Measurements from ENCODE around the gene PIAS4.

Gene PIAS4

DNA sequence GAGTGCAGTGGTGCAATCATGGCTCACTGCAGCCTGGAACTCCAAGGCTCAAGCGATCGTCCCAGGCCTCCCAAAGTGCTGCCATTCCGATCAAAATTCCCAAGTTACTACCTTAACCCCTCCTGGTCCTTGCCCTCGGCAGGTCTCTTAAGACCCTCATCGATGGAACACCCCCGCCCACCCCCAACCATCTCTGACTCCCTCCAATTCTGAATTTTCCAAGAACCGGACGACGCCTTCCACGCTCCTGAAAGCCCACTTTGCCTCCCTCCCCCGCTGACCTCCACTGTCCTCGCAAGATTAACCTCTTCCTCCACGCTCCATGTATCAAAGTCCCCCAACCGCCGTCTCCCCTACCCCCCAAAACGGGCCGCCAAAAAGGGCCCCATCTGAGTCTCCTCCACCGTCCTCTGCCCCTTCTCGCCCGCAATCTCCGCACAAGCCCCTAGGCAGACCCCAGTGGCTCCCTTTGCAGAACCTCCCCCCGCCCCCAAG, 37.2 kb upstream of the PIAS4 start (continued):
- TF ChIP-seq, protein P1, sequence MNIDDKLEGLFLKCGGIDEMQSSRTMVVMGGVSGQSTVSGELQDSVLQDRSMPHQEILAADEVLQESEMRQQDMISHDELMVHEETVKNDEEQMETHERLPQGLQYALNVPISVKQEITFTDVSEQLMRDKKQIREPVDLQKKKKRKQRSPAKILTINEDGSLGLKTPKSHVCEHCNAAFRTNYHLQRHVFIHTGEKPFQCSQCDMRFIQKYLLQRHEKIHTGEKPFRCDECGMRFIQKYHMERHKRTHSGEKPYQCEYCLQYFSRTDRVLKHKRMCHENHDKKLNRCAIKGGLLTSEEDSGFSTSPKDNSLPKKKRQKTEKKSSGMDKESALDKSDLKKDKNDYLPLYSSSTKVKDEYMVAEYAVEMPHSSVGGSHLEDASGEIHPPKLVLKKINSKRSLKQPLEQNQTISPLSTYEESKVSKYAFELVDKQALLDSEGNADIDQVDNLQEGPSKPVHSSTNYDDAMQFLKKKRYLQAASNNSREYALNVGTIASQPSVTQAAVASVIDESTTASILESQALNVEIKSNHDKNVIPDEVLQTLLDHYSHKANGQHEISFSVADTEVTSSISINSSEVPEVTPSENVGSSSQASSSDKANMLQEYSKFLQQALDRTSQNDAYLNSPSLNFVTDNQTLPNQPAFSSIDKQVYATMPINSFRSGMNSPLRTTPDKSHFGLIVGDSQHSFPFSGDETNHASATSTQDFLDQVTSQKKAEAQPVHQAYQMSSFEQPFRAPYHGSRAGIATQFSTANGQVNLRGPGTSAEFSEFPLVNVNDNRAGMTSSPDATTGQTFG (tag by site-specific recombination; IDR thresholded peaks at IDR 0.05; ENCODE audit: borderline replicate concordance), result no peak
- TF ChIP-seq ZNF184 (tag by site-specific recombination; IDR thresholded peaks at IDR 0.05) (no peak), ZNF404 (tag by site-specific recombination; IDR thresholded peaks at IDR 0.05) (no peak), ZNF239 (tag by site-specific recombination; IDR thresholded peaks at IDR 0.05) (no peak), ZNF544 (tag by site-specific recombination; IDR thresholded peaks at IDR 0.05) (no peak), KLF16 (tag by site-specific recombination; IDR thresholded peaks at IDR 0.05) (no peak), ZNF791 (tag by site-specific recombination; IDR thresholded peaks at IDR 0.05) (no peak), KLF7 (tag by site-specific recombination; IDR thresholded peaks at IDR 0.05; ENCODE audit: borderline replicate concordance) (no peak), ZNF391 (tag by site-specific recombination; IDR thresholded peaks at IDR 0.05; ENCODE audit: borderline replicate concordance, low read depth) (no peak)
- TF ChIP-seq, protein P2, sequence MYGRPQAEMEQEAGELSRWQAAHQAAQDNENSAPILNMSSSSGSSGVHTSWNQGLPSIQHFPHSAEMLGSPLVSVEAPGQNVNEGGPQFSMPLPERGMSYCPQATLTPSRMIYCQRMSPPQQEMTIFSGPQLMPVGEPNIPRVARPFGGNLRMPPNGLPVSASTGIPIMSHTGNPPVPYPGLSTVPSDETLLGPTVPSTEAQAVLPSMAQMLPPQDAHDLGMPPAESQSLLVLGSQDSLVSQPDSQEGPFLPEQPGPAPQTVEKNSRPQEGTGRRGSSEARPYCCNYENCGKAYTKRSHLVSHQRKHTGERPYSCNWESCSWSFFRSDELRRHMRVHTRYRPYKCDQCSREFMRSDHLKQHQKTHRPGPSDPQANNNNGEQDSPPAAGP (tag by site-specific recombination; IDR thresholded peaks at IDR 0.05), result no peak
- TF ChIP-seq, protein P3, sequence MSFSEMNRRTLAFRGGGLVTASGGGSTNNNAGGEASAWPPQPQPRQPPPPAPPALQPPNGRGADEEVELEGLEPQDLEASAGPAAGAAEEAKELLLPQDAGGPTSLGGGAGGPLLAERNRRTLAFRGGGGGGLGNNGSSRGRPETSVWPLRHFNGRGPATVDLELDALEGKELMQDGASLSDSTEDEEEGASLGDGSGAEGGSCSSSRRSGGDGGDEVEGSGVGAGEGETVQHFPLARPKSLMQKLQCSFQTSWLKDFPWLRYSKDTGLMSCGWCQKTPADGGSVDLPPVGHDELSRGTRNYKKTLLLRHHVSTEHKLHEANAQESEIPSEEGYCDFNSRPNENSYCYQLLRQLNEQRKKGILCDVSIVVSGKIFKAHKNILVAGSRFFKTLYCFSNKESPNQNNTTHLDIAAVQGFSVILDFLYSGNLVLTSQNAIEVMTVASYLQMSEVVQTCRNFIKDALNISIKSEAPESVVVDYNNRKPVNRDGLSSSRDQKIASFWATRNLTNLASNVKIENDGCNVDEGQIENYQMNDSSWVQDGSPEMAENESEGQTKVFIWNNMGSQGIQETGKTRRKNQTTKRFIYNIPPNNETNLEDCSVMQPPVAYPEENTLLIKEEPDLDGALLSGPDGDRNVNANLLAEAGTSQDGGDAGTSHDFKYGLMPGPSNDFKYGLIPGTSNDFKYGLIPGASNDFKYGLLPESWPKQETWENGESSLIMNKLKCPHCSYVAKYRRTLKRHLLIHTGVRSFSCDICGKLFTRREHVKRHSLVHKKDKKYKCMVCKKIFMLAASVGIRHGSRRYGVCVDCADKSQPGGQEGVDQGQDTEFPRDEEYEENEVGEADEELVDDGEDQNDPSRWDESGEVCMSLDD (tag by site-specific recombination; IDR thresholded peaks at IDR 0.05), result 0 out of 2 replicates have a peak, but pooled peaks have one; percentile 29
- TF ChIP-seq, protein P4, sequence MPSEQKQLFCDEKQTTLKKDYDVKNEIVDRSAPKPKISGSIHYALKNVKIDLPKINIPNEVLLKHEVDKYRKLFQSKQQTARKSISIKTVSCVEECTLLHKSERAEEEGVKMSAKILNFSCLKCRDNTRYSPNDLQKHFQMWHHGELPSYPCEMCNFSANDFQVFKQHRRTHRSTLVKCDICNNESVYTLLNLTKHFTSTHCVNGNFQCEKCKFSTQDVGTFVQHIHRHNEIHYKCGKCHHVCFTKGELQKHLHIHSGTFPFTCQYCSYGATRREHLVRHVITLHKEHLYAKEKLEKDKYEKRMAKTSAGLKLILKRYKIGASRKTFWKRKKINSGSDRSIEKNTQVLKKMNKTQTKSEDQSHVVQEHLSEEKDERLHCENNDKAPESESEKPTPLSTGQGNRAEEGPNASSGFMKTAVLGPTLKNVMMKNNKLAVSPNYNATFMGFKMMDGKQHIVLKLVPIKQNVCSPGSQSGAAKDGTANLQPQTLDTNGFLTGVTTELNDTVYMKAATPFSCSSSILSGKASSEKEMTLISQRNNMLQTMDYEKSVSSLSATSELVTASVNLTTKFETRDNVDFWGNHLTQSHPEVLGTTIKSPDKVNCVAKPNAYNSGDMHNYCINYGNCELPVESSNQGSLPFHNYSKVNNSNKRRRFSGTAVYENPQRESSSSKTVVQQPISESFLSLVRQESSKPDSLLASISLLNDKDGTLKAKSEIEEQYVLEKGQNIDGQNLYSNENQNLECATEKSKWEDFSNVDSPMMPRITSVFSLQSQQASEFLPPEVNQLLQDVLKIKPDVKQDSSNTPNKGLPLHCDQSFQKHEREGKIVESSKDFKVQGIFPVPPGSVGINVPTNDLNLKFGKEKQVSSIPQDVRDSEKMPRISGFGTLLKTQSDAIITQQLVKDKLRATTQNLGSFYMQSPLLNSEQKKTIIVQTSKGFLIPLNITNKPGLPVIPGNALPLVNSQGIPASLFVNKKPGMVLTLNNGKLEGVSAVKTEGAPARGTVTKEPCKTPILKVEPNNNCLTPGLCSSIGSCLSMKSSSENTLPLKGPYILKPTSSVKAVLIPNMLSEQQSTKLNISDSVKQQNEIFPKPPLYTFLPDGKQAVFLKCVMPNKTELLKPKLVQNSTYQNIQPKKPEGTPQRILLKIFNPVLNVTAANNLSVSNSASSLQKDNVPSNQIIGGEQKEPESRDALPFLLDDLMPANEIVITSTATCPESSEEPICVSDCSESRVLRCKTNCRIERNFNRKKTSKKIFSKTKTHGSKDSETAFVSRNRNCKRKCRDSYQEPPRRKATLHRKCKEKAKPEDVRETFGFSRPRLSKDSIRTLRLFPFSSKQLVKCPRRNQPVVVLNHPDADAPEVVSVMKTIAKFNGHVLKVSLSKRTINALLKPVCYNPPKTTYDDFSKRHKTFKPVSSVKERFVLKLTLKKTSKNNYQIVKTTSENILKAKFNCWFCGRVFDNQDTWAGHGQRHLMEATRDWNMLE (tag by site-specific recombination; conservative IDR thresholded peaks at IDR 0.05; ENCODE audit: low read depth), result no peak
- TF ChIP-seq, protein P5, sequence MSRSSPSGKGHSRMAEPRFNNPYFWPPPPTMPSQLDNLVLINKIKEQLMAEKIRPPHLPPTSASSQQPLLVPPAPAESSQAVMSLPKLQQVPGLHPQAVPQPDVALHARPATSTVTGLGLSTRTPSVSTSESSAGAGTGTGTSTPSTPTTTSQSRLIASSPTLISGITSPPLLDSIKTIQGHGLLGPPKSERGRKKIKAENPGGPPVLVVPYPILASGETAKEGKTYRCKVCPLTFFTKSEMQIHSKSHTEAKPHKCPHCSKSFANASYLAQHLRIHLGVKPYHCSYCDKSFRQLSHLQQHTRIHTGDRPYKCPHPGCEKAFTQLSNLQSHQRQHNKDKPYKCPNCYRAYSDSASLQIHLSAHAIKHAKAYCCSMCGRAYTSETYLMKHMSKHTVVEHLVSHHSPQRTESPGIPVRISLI (tag by site-specific recombination; IDR thresholded peaks at IDR 0.05), result no peak
- TF ChIP-seq, protein P6, sequence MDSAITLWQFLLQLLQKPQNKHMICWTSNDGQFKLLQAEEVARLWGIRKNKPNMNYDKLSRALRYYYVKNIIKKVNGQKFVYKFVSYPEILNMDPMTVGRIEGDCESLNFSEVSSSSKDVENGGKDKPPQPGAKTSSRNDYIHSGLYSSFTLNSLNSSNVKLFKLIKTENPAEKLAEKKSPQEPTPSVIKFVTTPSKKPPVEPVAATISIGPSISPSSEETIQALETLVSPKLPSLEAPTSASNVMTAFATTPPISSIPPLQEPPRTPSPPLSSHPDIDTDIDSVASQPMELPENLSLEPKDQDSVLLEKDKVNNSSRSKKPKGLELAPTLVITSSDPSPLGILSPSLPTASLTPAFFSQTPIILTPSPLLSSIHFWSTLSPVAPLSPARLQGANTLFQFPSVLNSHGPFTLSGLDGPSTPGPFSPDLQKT (IDR thresholded peaks at IDR 0.05; ENCODE audit: borderline replicate concordance, low read depth, low read length), result no peak
- TF ChIP-seq, protein P7, sequence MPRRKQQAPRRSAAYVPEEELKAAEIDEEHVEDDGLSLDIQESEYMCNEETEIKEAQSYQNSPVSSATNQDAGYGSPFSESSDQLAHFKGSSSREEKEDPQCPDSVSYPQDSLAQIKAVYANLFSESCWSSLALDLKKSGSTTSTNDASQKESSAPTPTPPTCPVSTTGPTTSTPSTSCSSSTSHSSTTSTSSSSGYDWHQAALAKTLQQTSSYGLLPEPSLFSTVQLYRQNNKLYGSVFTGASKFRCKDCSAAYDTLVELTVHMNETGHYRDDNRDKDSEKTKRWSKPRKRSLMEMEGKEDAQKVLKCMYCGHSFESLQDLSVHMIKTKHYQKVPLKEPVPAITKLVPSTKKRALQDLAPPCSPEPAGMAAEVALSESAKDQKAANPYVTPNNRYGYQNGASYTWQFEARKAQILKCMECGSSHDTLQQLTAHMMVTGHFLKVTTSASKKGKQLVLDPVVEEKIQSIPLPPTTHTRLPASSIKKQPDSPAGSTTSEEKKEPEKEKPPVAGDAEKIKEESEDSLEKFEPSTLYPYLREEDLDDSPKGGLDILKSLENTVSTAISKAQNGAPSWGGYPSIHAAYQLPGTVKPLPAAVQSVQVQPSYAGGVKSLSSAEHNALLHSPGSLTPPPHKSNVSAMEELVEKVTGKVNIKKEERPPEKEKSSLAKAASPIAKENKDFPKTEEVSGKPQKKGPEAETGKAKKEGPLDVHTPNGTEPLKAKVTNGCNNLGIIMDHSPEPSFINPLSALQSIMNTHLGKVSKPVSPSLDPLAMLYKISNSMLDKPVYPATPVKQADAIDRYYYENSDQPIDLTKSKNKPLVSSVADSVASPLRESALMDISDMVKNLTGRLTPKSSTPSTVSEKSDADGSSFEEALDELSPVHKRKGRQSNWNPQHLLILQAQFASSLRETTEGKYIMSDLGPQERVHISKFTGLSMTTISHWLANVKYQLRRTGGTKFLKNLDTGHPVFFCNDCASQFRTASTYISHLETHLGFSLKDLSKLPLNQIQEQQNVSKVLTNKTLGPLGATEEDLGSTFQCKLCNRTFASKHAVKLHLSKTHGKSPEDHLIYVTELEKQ (tag by site-specific recombination; IDR thresholded peaks at IDR 0.05; ENCODE audit: borderline replicate concordance), result no peak
- TF ChIP-seq, protein P8, sequence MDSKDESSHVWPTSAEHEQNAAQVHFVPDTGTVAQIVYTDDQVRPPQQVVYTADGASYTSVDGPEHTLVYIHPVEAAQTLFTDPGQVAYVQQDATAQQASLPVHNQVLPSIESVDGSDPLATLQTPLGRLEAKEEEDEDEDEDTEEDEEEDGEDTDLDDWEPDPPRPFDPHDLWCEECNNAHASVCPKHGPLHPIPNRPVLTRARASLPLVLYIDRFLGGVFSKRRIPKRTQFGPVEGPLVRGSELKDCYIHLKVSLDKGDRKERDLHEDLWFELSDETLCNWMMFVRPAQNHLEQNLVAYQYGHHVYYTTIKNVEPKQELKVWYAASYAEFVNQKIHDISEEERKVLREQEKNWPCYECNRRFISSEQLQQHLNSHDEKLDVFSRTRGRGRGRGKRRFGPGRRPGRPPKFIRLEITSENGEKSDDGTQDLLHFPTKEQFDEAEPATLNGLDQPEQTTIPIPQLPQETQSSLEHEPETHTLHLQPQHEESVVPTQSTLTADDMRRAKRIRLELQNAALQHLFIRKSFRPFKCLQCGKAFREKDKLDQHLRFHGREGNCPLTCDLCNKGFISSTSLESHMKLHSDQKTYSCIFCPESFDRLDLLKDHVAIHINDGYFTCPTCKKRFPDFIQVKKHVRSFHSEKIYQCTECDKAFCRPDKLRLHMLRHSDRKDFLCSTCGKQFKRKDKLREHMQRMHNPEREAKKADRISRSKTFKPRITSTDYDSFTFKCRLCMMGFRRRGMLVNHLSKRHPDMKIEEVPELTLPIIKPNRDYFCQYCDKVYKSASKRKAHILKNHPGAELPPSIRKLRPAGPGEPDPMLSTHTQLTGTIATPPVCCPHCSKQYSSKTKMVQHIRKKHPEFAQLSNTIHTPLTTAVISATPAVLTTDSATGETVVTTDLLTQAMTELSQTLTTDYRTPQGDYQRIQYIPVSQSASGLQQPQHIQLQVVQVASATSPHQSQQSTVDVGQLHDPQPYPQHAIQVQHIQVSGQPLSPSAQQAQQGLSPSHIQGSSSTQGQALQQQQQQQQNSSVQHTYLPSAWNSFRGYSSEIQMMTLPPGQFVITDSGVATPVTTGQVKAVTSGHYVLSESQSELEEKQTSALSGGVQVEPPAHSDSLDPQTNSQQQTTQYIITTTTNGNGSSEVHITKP (tag by site-specific recombination; IDR thresholded peaks at IDR 0.05), result no peak

All from HEK293 (cell line).